Subcutaneous abdominal adipose tissue (tissue), 5 donors: ENCODE measurements around the gene CEP350.

Source experiments
- H3K27ac ChIP-seq: one replicate; pipeline ENCODE4 v1.7.0; 2013; ENCODE audit warnings: low read depth, mild to moderate bottlenecking, inconsistent platforms, low read length, moderate library complexity
- H3K27me3 ChIP-seq, 5 donors: one replicate each; pipeline ENCODE4 v1.7.0; 2013; ENCODE audit warnings: low read length in 5 of 5, inconsistent platforms in 1 of 5; ENCODE audit not compliant: control insufficient read depth in 5 of 5, insufficient read depth in 4 of 5
- H3K36me3 ChIP-seq, 5 donors: one replicate each; pipeline ENCODE4 v1.7.0; 2013; ENCODE audit warnings: low read length in 5 of 5; ENCODE audit not compliant: control insufficient read depth in 5 of 5, insufficient read depth in 5 of 5
- H3K4me1 ChIP-seq, 5 donors: one replicate each; pipeline ENCODE4 v1.7.0; 2013; ENCODE audit warnings: low read length in 5 of 5, mild to moderate bottlenecking in 3 of 5, moderate library complexity in 1 of 5; ENCODE audit not compliant: control insufficient read depth in 5 of 5, insufficient read depth in 5 of 5
- H3K4me3 ChIP-seq, 5 donors: one replicate each; pipeline ENCODE4 v1.7.0; 2013; ENCODE audit warnings: low read length in 5 of 5, low read depth in 1 of 5
- H3K9ac ChIP-seq, 5 donors: one replicate each; pipeline ENCODE4 v1.7.0; 2013; ENCODE audit warnings: low read length in 5 of 5, mild to moderate bottlenecking in 4 of 5, moderate library complexity in 3 of 5
- H3K9me3 ChIP-seq, 5 donors: one replicate each; pipeline ENCODE4 v1.7.0; 2013; ENCODE audit warnings: low read length in 5 of 5; ENCODE audit not compliant: control insufficient read depth in 5 of 5
- donor health status: healthy.
- donor health status: healthy.
- donor health status: healthy.
- donor health status: healthy.
- donor health status: healthy.

Gene CEP350

GRCh38 chr1:180158149-180159147 lies 203.8 kb downstream of the CEP350 start:
- no peaks in the 10 kb centered on the region for H3K36me3 ChIP-seq
- H3K27me3 ChIP-seq = no peaks in the 10 kb centered on the region
- peaks cover 3 to 18% (median 16%) of the 10 kb centered on the region in 5 donors for H3K4me1 ChIP-seq
- H3K9me3 ChIP-seq = no peaks in the 10 kb centered on the region
- no peak overlapping the region for H3K4me3 ChIP-seq
- H3K9ac ChIP-seq = no peak overlapping the region
- H3K27ac ChIP-seq = no peak overlapping the region

DNA sequence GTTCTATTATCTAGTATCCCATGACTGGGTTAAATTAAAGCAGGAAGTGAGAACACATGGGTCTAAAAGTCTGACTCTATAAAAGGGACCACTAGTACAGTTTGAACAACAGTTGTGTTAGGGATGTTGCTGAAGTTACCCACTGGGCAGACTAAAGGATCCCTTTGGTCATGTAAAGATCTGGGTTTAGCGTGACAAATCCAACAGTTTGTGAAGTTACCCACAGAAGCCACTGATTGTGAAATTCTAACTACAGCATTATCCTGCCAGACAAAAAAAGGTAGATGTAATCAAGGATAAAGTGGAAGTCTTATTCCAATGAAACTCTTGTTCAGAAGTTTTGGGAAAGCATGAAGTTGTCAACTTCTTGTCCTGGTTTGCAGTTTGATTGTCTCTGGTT lies 205.7 kb downstream of the CEP350 start:
- no peak overlapping the region for H3K4me3 ChIP-seq
- H3K9ac ChIP-seq = no peak overlapping the region
- peaks cover 0 to 7% (median 5%) of the 10 kb centered on the region in 5 donors for H3K4me1 ChIP-seq
- no peaks in the 10 kb centered on the region for H3K9me3 ChIP-seq
- no peaks in the 10 kb centered on the region for H3K27me3 ChIP-seq
- H3K27ac ChIP-seq = no peak overlapping the region
- H3K36me3 ChIP-seq = no peaks in the 10 kb centered on the region

DNA sequence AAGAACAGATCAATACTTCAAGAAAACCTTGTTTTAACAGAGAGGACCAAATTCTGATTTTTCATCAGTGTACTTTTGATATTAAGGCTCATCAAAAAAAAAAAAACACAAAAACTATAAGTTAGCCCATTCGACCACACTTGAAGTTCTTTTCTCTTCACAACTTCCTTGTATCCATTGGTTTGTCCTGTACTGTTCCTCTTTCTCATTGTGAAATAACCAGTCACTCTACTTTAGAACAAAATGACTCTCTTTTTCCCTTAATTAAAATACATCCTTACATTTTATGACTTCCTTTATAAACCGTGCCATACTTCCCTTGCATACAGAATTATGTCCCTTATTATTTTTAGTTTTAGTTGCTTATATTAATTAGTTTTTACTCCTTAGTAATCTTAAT lies 208.4 kb downstream of the CEP350 start:
- H3K9ac ChIP-seq = no peak overlapping the region
- no peak overlapping the region for H3K4me3 ChIP-seq
- no peaks in the 10 kb centered on the region for H3K9me3 ChIP-seq
- no peak overlapping the region for H3K27ac ChIP-seq
- H3K36me3 ChIP-seq = peaks cover 0 to 9% (median 3%) of the 10 kb centered on the region in 5 donors
- no peaks in the 10 kb centered on the region for H3K27me3 ChIP-seq
- H3K4me1 ChIP-seq = peaks cover 0 to 9% (median 0%) of the 10 kb centered on the region in 5 donors
